ENCODE data around the gene IGFBP3. TPM values are rescaled to one million over a fixed set of nuclear protein-coding genes. Genes with fewer than 3 reads are reported as not detected.

The IGFBP3 gene
- total RNA-seq, result 1,747 to 1,749 TPM (median 1,748 TPM) in 3 replicates
- long read RNA-seq, transcript IGFBP3-207 (2 exons, 583 nt), result minor isoform, 9 of 4,195 reads
- long read RNA-seq, transcript IGFBP3-202 (5 exons, 1,050 nt), result minor isoform, 13 of 4,195 reads
- long read RNA-seq, transcript IGFBP3-201 (5 exons, 2,262 nt), result major isoform, 4,028 of 4,195 reads
- long read RNA-seq, partial matches to known transcripts, result 80 of 4,195 reads
- long read RNA-seq, other reads (novel, unspliced or antisense), result 65 of 4,195 reads

GRCh38 chr7:45920502-45921380 is at the start of gene IGFBP3:
Gene IGFBP3, minus strand, starts transcription at chr7:45921272. Its CDS starts 132 bp downstream, at chr7:45921140.
- H3K4me3 Mint-ChIP-seq (ENCODE audit: unreplicated experiment), result peak within 1 kb of the TSS; percentile 89
- peak within 1 kb of the TSS; percentile 97 for H3K27ac Mint-ChIP-seq (ENCODE audit: unreplicated experiment)

GRCh38 chr7:45970454-45970853 is 49.4 kb upstream of the IGFBP3 start:
- no peak for DNase-seq (ENCODE audit: low spot score)
- no peaks in the 10 kb centered on the region for H3K9me3 Mint-ChIP-seq (ENCODE audit: low read depth)
- peak overlapping the region; percentile 75 for H3K27ac Mint-ChIP-seq (ENCODE audit: unreplicated experiment)
- H3K4me1 Mint-ChIP-seq (ENCODE audit: low read depth), result peaks cover 47% of the 10 kb centered on the region
- no peaks in the 10 kb centered on the region for H3K27me3 Mint-ChIP-seq (ENCODE audit: low read depth)
- TF ChIP-seq CTCF (IDR thresholded peaks at IDR 0.05), result no peak
- H3K4me3 Mint-ChIP-seq (ENCODE audit: unreplicated experiment), result no peak overlapping the region
- H3K36me3 Mint-ChIP-seq (ENCODE audit: low read depth), result no peaks in the 10 kb centered on the region

More at GRCh38 chr7:45920502-45921380, at the start of gene IGFBP3:
- Mint-ChIP-seq H3K9me3 (ENCODE audit: low read depth) (no peaks in the 10 kb centered on the region), H3K27me3 (ENCODE audit: low read depth) (no peaks in the 10 kb centered on the region), H3K36me3 (ENCODE audit: low read depth) (peaks cover 13% of the 10 kb centered on the region), H3K4me1 (ENCODE audit: low read depth) (peaks cover 87% of the 10 kb centered on the region)
- no peak for DNase-seq (ENCODE audit: low spot score)
- TF ChIP-seq CTCF (IDR thresholded peaks at IDR 0.05), result no peak

- DNase-seq (ENCODE audit: low spot score), result no peak
- TF ChIP-seq CTCF (IDR thresholded peaks at IDR 0.05), result no peak
- H3K27ac Mint-ChIP-seq (ENCODE audit: unreplicated experiment), result peak overlapping the region; percentile 75
- no peaks in the 10 kb centered on the region for H3K9me3 Mint-ChIP-seq (ENCODE audit: low read depth)
- H3K4me1 Mint-ChIP-seq (ENCODE audit: low read depth), result peaks cover 43% of the 10 kb centered on the region
- no peaks in the 10 kb centered on the region for H3K27me3 Mint-ChIP-seq (ENCODE audit: low read depth)
- H3K36me3 Mint-ChIP-seq (ENCODE audit: low read depth), result no peaks in the 10 kb centered on the region
- H3K4me3 Mint-ChIP-seq (ENCODE audit: unreplicated experiment), result no peak overlapping the region
Observed at GRCh38 chr7:45969940-45970339, 48.9 kb upstream of the IGFBP3 start.

- H3K4me3 Mint-ChIP-seq (ENCODE audit: unreplicated experiment), result no peak overlapping the region
- DNase-seq (ENCODE audit: low spot score), result no peak
- H3K9me3 Mint-ChIP-seq (ENCODE audit: low read depth), result no peaks in the 10 kb centered on the region
- no peaks in the 10 kb centered on the region for H3K27me3 Mint-ChIP-seq (ENCODE audit: low read depth)
- H3K4me1 Mint-ChIP-seq (ENCODE audit: low read depth), result peaks cover 34% of the 10 kb centered on the region
- H3K36me3 Mint-ChIP-seq (ENCODE audit: low read depth), result no peaks in the 10 kb centered on the region
- TF ChIP-seq CTCF (IDR thresholded peaks at IDR 0.05), result no peak
- H3K27ac Mint-ChIP-seq (ENCODE audit: unreplicated experiment), result no peak overlapping the region
Observed at GRCh38 chr7:45968856-45969541, 47.9 kb upstream of the IGFBP3 start.

GRCh38 chr7:45968312-45968711 is 47.2 kb upstream of the IGFBP3 start:
- Mint-ChIP-seq H3K4me1 (ENCODE audit: low read depth) (peaks cover 37% of the 10 kb centered on the region), H3K27ac (ENCODE audit: unreplicated experiment) (no peak overlapping the region), H3K36me3 (ENCODE audit: low read depth) (no peaks in the 10 kb centered on the region), H3K4me3 (ENCODE audit: unreplicated experiment) (no peak overlapping the region), H3K9me3 (ENCODE audit: low read depth) (no peaks in the 10 kb centered on the region), H3K27me3 (ENCODE audit: low read depth) (no peaks in the 10 kb centered on the region)
- no peak for DNase-seq (ENCODE audit: low spot score)
- no peak for TF ChIP-seq CTCF (IDR thresholded peaks at IDR 0.05)
